CD14-positive monocyte (primary cell): ENCODE measurements around the gene RPS23. TPM values are rescaled to one million over a fixed set of nuclear protein-coding genes. Genes with fewer than 3 reads are reported as not detected.

Experiments used
- DNase-seq, 3 donors: peaks; one replicate each; pipeline ENCODE4 v3.0.0-alpha.2; 2011 to 2022
- H2AFZ ChIP-seq: 2 replicates; pipeline ENCODE4 v1.6.0; 2012; ENCODE audit warnings: mild to moderate bottlenecking, low read depth, low read length, inconsistent platforms; ENCODE audit not compliant: insufficient read depth, poor library complexity, severe bottlenecking
- H3K27ac ChIP-seq, 2 donors: 1 replicate in 1 of 2; 2 replicates in 1 of 2; pipeline ENCODE4 v1.5.1; 2012 to 2013; ENCODE audit warnings: low read length in 2 of 2, control low read depth in 1 of 2, inconsistent platforms in 1 of 2, low read depth in 1 of 2, mild to moderate bottlenecking in 1 of 2
- H3K27me3 ChIP-seq, 2 donors: one replicate each; pipeline versions ENCODE4 v1.6.0 to v1.6.1; 2011 to 2013; ENCODE audit warnings: low read length in 2 of 2; ENCODE audit not compliant: control insufficient read depth in 2 of 2, insufficient read depth in 2 of 2
- H3K36me3 ChIP-seq, 2 donors: replicated peaks in 1 of 2; 1 replicate in 1 of 2; 2 replicates in 1 of 2; pipeline versions ENCODE4 v1.5.1 to v1.6.1; 2012 to 2013; ENCODE audit warnings: low read length in 2 of 2, control low read depth in 1 of 2, inconsistent platforms in 1 of 2, mild to moderate bottlenecking in 1 of 2; ENCODE audit not compliant: insufficient read depth in 2 of 2, control insufficient read depth in 1 of 2
- H3K4me1 ChIP-seq, 2 donors: 1 replicate in 1 of 2; 2 replicates in 1 of 2; pipeline versions ENCODE4 v1.5.1 to v1.6.1; 2012 to 2013; ENCODE audit warnings: low read length in 2 of 2, control low read depth in 1 of 2, inconsistent platforms in 1 of 2, mild to moderate bottlenecking in 1 of 2, moderate library complexity in 1 of 2; ENCODE audit not compliant: insufficient read depth in 2 of 2, control insufficient read depth in 1 of 2
- H3K4me2 ChIP-seq: replicated peaks from 2 replicates; pipeline ENCODE3; 2012; ENCODE audit warnings: low read length, moderate library complexity, mild to moderate bottlenecking; ENCODE audit not compliant: poor library complexity, severe bottlenecking; ENCODE audit errors: extremely low read depth
- H3K4me3 ChIP-seq, 3 experiments: fragments of 200-600 bp in 1 of 3; sonication (generic) in 1 of 3; replicated peaks in 1 of 3; 1 replicate in 2 of 3; 2 replicates in 1 of 3; pipeline ENCODE4 v1.5.1; 2011 to 2013; ENCODE audit warnings: low read length in 3 of 3, mild to moderate bottlenecking in 3 of 3, control low read depth in 2 of 3, low read depth in 2 of 3, inconsistent platforms in 1 of 3, moderate library complexity in 1 of 3
- H3K79me2 ChIP-seq: 2 replicates; pipeline ENCODE4 v1.6.0; 2012; ENCODE audit warnings: mild to moderate bottlenecking, control low read depth, inconsistent platforms, low read length, moderate library complexity; ENCODE audit not compliant: insufficient read depth
- H3K9ac ChIP-seq: 2 replicates; pipeline ENCODE4 v1.6.0; 2017; ENCODE audit warnings: low read length, mild to moderate bottlenecking; ENCODE audit not compliant: insufficient read depth, poor library complexity, severe bottlenecking
- H3K9me3 ChIP-seq, 2 donors: replicated peaks in 1 of 2; 1 replicate in 1 of 2; 2 replicates in 1 of 2; pipeline versions ENCODE4 v1.5.1 to v1.6.1; 2012 to 2013; ENCODE audit warnings: low read length in 2 of 2, control low read depth in 1 of 2; ENCODE audit not compliant: control insufficient read depth in 1 of 2, insufficient read depth in 1 of 2
- H4K20me1 ChIP-seq: 2 replicates; pipeline ENCODE4 v1.6.0; 2012; ENCODE audit warnings: mild to moderate bottlenecking, low read length, control low read depth, moderate library complexity; ENCODE audit not compliant: insufficient read depth
- H3K27ac Mint-ChIP-seq, 7 donors: one replicate each; pipeline ENCODE4 v1.8.0; 2020; ENCODE audit warnings: mild to moderate bottlenecking in 7 of 7, mixed read lengths in 7 of 7, moderate library complexity in 6 of 7, inconsistent platforms in 2 of 7
- H3K27me3 Mint-ChIP-seq, 3 donors: one replicate each; pipeline ENCODE4 v1.8.0; 2021 to 2022; ENCODE audit warnings: low read depth in 3 of 3, mild to moderate bottlenecking in 3 of 3, mixed read lengths in 3 of 3, moderate library complexity in 3 of 3, inconsistent platforms in 1 of 3
- H3K36me3 Mint-ChIP-seq, 2 donors: one replicate each; pipeline ENCODE4 v1.8.0; 2020; ENCODE audit warnings: mixed read lengths in 2 of 2, inconsistent platforms in 1 of 2, mild to moderate bottlenecking in 1 of 2
- H3K4me1 Mint-ChIP-seq: one replicate; pipeline ENCODE4 v1.8.0; 2020; ENCODE audit warnings: mild to moderate bottlenecking, mixed read lengths
- H3K4me3 Mint-ChIP-seq, 2 donors: one replicate each; pipeline ENCODE4 v1.8.0; 2020; ENCODE audit warnings: mild to moderate bottlenecking in 2 of 2, mixed read lengths in 2 of 2, moderate library complexity in 1 of 2
- H3K9me3 Mint-ChIP-seq, 7 donors: one replicate each; pipeline ENCODE4 v1.8.0; 2020 to 2022; ENCODE audit warnings: mixed read lengths in 7 of 7, mild to moderate bottlenecking in 6 of 7, moderate library complexity in 6 of 7, inconsistent platforms in 2 of 7
- WGBS: methylation state at CpG from one replicate; pipeline ENCODE4 v1.1.5; 2013; ENCODE audit warnings: missing lambda C conversion rate; ENCODE audit not compliant: insufficient coverage; 5-methylcytosine and 5-hydroxymethylcytosine counted together
- intact Hi-C, 2 donors: fragments of 100-400 bp; cut with micrococcal nuclease; formaldehyde crosslinking; loops; one replicate each; pipeline versions ENCODE4 v1.15.0 to v1.15.1; 2023
- polyA plus RNA-seq, 3 donors: library from polyadenylated mRNA; depleted of rRNA in 1 of 3; unstranded in 2 of 3; stranded (reverse) in 1 of 3; fragments of 300-500 nt in 2 of 3; fragments of >200 nt in 1 of 3; fragmentation: Illumina TruSeq in 2 of 3; gene quantifications; 1 replicate in 2 of 3; 2 replicates in 1 of 3; pipeline ENCODE4 v1.2.3, GENCODE V29; 2012 to 2021
- TF ChIP-seq, protein P1 (sequence below): fragments of 200-600 bp; IDR thresholded peaks from one replicate; pipeline ENCODE4 v1.8.0; 2022; ENCODE audit warnings: antibody characterized with exemption, mild to moderate bottlenecking

RPS23 gene
- polyA plus RNA-seq, 3 donors = 1,200 to 3,765 (median 1,267) TPM

DNA sequence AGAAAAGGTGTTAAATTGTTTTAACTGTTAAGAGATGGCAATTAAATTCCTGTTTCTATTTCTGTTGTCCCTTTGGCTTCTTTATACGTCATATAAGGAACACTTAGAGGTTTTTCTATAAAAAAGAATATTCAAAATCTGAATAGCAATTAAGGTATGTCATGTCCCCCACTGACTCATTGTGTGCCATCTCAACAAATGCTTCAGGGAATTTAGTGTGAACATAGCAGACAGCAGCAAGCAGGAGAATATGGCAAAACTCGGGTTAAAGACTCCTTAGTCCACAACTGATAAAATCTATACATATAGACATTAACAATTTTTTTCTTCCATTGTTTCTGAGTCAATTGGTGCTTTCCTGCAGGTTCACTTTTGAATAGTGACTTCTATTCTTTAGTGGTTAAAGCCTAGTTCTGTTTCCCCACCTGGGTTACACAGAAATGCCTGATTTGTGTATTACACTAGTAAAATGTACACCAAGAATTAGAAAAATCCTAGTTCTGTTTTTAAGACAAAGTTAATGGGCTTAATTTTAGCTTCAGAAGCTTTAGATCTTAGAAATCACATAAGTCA is 17.9 kb upstream of the RPS23 start:
- no peaks in the 10 kb centered on the region for H3K36me3 Mint-ChIP-seq

DNA sequence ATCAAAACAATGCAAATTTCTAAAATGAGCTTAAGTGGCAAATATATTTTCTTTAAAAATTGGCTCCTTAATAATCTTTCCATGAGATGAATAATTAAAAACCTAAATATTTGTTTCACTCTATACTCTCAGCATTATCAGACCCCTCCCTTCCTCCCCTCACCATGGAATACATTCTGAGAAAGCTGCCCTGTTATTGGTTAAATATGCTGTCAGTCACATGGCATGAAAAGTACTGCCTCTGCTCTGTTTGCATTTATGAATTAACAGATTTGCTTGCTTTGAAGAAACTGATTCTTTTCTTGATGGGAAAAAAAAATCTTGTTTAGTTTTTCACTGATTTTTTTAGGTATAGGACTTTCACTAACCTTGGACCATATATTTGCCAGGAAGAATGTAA is 17.0 kb upstream of the RPS23 start:
- Histone ChIP-seq H3K4me1 (no peaks in the 10 kb centered on the region), H3K4me2 (no peak overlapping the region), H3K79me2 (no peaks in the 10 kb centered on the region), H4K20me1 (no peaks in the 10 kb centered on the region), H3K36me3 (no peaks in the 10 kb centered on the region), H3K9me3 (no peaks in the 10 kb centered on the region), H3K27me3 (no peaks in the 10 kb centered on the region), H3K27ac (no peak overlapping the region), H3K4me3 (no peak overlapping the region), H3K9ac (no peak overlapping the region), H2AFZ (no peak overlapping the region)
- TF ChIP-seq, protein P1, sequence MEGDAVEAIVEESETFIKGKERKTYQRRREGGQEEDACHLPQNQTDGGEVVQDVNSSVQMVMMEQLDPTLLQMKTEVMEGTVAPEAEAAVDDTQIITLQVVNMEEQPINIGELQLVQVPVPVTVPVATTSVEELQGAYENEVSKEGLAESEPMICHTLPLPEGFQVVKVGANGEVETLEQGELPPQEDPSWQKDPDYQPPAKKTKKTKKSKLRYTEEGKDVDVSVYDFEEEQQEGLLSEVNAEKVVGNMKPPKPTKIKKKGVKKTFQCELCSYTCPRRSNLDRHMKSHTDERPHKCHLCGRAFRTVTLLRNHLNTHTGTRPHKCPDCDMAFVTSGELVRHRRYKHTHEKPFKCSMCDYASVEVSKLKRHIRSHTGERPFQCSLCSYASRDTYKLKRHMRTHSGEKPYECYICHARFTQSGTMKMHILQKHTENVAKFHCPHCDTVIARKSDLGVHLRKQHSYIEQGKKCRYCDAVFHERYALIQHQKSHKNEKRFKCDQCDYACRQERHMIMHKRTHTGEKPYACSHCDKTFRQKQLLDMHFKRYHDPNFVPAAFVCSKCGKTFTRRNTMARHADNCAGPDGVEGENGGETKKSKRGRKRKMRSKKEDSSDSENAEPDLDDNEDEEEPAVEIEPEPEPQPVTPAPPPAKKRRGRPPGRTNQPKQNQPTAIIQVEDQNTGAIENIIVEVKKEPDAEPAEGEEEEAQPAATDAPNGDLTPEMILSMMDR = no peak
- Mint-ChIP-seq H3K4me1 (peaks cover 10% of the 10 kb centered on the region), H3K4me3 (no peak overlapping the region), H3K9me3 (no peaks in the 10 kb centered on the region), H3K27ac (no peak overlapping the region), H3K36me3 (no peaks in the 10 kb centered on the region), H3K27me3 (peaks cover 0 to 2% (median 0%) of the 10 kb centered on the region in 3 donors)
- intact Hi-C loops = no loop called here
- no peak for DNase-seq

More for the DNA sequence above, 17.9 kb upstream of the RPS23 start:
- Mint-ChIP-seq H3K27ac (no peak overlapping the region), H3K27me3 (peaks cover 0 to 2% (median 0%) of the 10 kb centered on the region in 3 donors), H3K4me3 (no peak overlapping the region), H3K9me3 (no peaks in the 10 kb centered on the region), H3K4me1 (peaks cover 10% of the 10 kb centered on the region)
- Histone ChIP-seq H3K4me1 (no peaks in the 10 kb centered on the region), H3K4me3 (no peak overlapping the region), H3K36me3 (no peaks in the 10 kb centered on the region), H3K27ac (no peak overlapping the region), H3K9me3 (no peaks in the 10 kb centered on the region), H3K79me2 (no peaks in the 10 kb centered on the region), H2AFZ (no peak overlapping the region), H4K20me1 (no peaks in the 10 kb centered on the region), H3K27me3 (no peaks in the 10 kb centered on the region), H3K4me2 (no peak overlapping the region), H3K9ac (no peak overlapping the region)
- no CpG with 5 or more reads among the region's 2 CpGs for WGBS
- intact Hi-C loops = no loop called here
- no peak for DNase-seq
- TF ChIP-seq, protein P1 = no peak
